SK-N-SH treated with all-trans-retinoic acid at 6 μM for 48 hours (cell line): ENCODE data around the gene RSAD1.

Experiments used
- BACH2 ChIP-seq: fragments of 250-450 bp; sonication (Bioruptor Pico); IDR thresholded peaks from 2 replicates; pipeline ENCODE4 v1.9.0; 2021; ENCODE audit warnings: mild to moderate bottlenecking, borderline replicate concordance
- GLIS3 ChIP-seq: fragments of 250-450 bp; sonication (Bioruptor Pico); IDR thresholded peaks from 2 replicates; pipeline ENCODE4 v1.5.0; 2020; ENCODE audit warnings: mild to moderate bottlenecking, moderate library complexity
- OSR1 ChIP-seq: fragments of 250-450 bp; sonication (Bioruptor Pico); IDR thresholded peaks from 2 replicates; pipeline ENCODE4 v1.8.0; 2022; ENCODE audit warnings: moderate library complexity, mild to moderate bottlenecking, inconsistent platforms
- ZNF565 ChIP-seq: fragments of 450-650 bp; formaldehyde crosslinking; conservative IDR thresholded peaks from 2 replicates; pipeline ENCODE4 v1.5.0; 2020; ENCODE audit warnings: low read depth, mild to moderate bottlenecking, moderate library complexity
- TF ChIP-seq, protein P1 (sequence below): fragments of 250-450 bp; sonication (Bioruptor Pico); IDR thresholded peaks from 2 replicates; pipeline ENCODE4 v1.5.1; 2020; ENCODE audit warnings: low read depth, mild to moderate bottlenecking, moderate library complexity
- TF ChIP-seq, protein P2 (sequence below): fragments of 250-450 bp; sonication (Bioruptor Pico); IDR thresholded peaks from 2 replicates; pipeline ENCODE4 v1.8.0; 2020; ENCODE audit warnings: mild to moderate bottlenecking, moderate library complexity, borderline replicate concordance

DNA sequence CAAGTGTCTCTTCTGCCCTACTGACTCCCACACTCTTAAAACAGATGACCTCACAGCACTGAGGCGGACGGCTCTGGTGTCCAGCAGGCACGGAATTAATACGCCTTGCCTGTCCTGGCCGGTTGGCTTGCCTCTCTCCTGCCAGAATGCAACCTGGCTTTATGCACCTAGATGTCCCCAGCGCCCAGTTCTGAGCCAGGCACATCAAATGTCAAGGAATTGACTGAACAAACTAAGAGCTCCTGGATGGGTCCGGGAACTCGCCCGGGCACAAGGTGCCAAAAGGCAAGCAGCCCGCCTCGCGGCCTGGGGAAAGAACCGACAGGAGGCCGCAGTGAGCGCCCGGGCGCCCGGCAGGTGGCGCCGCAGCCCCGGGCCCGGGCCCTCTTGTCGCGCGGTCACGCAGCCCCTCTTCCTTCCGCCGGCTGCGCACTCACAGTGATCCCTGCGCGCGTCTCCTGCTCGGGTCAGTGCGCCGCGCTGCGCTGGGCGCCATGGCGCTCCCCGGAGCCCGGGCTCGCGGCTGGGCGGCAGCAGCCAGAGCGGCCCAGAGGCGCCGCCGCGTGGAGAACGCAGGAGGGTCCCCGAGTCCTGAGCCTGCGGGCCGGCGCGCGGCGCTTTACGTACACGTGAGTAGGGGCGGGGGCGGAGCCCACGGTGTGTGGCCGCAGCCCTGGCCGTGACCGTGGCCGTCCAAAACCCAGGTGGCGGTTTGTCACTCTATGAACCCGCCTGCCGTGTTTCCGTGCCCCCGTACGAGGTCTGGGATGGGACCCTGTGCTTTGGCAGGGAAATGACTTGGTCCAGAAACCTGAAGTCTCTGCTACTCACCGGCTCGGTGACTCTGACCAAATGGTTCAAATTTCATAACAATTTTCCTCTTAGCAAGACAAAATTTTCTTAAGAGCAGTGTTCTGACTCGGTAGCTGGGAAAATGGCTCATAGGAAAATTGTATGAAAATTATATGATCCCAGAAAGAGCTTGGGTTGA, at the start of gene RSAD1:
- TF ChIP-seq BACH2 (CRISPR knock-in tag) (0 out of 2 replicates have a peak, but pooled peaks have one; percentile 32), ZNF565 (CRISPR knock-in tag) (no peak), OSR1 (CRISPR knock-in tag) (no peak), GLIS3 (CRISPR knock-in tag) (peak; percentile 68; the same call in 1 of the 2 replicates)
- TF ChIP-seq, protein P1, sequence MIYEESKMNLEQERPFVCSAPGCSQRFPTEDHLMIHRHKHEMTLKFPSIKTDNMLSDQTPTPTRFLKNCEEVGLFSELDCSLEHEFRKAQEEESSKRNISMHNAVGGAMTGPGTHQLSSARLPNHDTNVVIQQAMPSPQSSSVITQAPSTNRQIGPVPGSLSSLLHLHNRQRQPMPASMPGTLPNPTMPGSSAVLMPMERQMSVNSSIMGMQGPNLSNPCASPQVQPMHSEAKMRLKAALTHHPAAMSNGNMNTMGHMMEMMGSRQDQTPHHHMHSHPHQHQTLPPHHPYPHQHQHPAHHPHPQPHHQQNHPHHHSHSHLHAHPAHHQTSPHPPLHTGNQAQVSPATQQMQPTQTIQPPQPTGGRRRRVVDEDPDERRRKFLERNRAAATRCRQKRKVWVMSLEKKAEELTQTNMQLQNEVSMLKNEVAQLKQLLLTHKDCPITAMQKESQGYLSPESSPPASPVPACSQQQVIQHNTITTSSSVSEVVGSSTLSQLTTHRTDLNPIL (CRISPR knock-in tag): no peak
- TF ChIP-seq, protein P2, sequence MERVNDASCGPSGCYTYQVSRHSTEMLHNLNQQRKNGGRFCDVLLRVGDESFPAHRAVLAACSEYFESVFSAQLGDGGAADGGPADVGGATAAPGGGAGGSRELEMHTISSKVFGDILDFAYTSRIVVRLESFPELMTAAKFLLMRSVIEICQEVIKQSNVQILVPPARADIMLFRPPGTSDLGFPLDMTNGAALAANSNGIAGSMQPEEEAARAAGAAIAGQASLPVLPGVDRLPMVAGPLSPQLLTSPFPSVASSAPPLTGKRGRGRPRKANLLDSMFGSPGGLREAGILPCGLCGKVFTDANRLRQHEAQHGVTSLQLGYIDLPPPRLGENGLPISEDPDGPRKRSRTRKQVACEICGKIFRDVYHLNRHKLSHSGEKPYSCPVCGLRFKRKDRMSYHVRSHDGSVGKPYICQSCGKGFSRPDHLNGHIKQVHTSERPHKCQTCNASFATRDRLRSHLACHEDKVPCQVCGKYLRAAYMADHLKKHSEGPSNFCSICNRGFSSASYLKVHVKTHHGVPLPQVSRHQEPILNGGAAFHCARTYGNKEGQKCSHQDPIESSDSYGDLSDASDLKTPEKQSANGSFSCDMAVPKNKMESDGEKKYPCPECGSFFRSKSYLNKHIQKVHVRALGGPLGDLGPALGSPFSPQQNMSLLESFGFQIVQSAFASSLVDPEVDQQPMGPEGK (CRISPR knock-in tag): no peak
